Endothelial cell of umbilical vein (primary cell): ENCODE data around the gene AGFG1. TPM values are rescaled to one million over a fixed set of nuclear protein-coding genes. Genes with fewer than 3 reads are reported as not detected.

Experiments used
- BruUV-seq: library from RNA; stranded (reverse); fragments of 400-500 nt; replicated peaks from 2 replicates; lab custom pipeline; 2021; lab: Mats Ljungman, UMichigan
- CTCF ChIA-PET: fragments of 300-600, 350-600 bp; sonication (Branson Sonifier 250); formaldehyde crosslinking; loops from one replicate; lab custom pipeline; 2021; ENCODE audit warnings: antibody characterized with exemption, inconsistent platforms; lab: Charles Lee
- POLR2A ChIA-PET: fragments of 300-600, 350-600 bp; sonication (Branson Sonifier 250); formaldehyde crosslinking; loops from one replicate; lab custom pipeline; 2021; ENCODE audit warnings: antibody characterized with exemption, inconsistent platforms; lab: Charles Lee
- DNase-seq: peaks from one replicate; pipeline ENCODE4 v3.0.0-alpha.2; 2011; ENCODE audit warnings: low read depth, low spot score
- FAIRE-seq: peaks from 2 replicates; lab custom pipeline; 2011; peaks lifted over from hg19 to GRCh38; lab: Jason Lieb, UNC
- H2AFZ ChIP-seq: 2 replicates; pipeline ENCODE4 v1.6.0; 2012; ENCODE audit warnings: low read depth, low read length, control low read depth, inconsistent platforms
- H3K27ac ChIP-seq: 2 replicates; pipeline ENCODE4 v1.5.1; 2011; ENCODE audit warnings: low read depth, mild to moderate bottlenecking, control low read depth, low read length, moderate library complexity; ENCODE audit not compliant: insufficient read depth
- H3K27me3 ChIP-seq, 2 experiments: 2 replicates each; pipeline versions ENCODE4 v1.6.0 to v1.6.1; 2011; ENCODE audit warnings: low read length in 2 of 2, mixed read lengths in 1 of 2; ENCODE audit not compliant: control insufficient read depth in 2 of 2, insufficient read depth in 2 of 2
- H3K36me3 ChIP-seq, 2 experiments: 2 replicates in 1 of 2; 3 replicates in 1 of 2; pipeline ENCODE4 v1.5.1; 2011; ENCODE audit warnings: low read length in 2 of 2, mild to moderate bottlenecking in 1 of 2, moderate library complexity in 1 of 2; ENCODE audit not compliant: control insufficient read depth in 2 of 2, insufficient read depth in 2 of 2; ENCODE audit errors: extremely low read depth in 1 of 2
- H3K4me1 ChIP-seq: 3 replicates; pipeline ENCODE4 v1.5.1; 2011; ENCODE audit warnings: mild to moderate bottlenecking, low read length; ENCODE audit not compliant: control insufficient read depth, insufficient read depth; ENCODE audit errors: extremely low read depth
- H3K4me2 ChIP-seq: 2 replicates; pipeline ENCODE4 v1.6.1; 2011; ENCODE audit warnings: low read length, control low read depth, mixed read lengths; ENCODE audit not compliant: insufficient read depth
- H3K4me3 ChIP-seq, 3 experiments: fragments of 200-600 bp in 1 of 3; sonication (generic), shearing (Covaris generic) in 1 of 3; replicated peaks in 1 of 3; 2 replicates each; pipeline ENCODE4 v1.5.1; 2011 to 2016; ENCODE audit warnings: control low read depth in 3 of 3, low read length in 3 of 3, mild to moderate bottlenecking in 2 of 3, inconsistent platforms in 1 of 3, low read depth in 1 of 3, moderate library complexity in 1 of 3; ENCODE audit not compliant: insufficient read depth in 1 of 3
- H3K79me2 ChIP-seq: 2 replicates; pipeline ENCODE4 v1.6.0; 2012; ENCODE audit warnings: low read length, inconsistent platforms; ENCODE audit not compliant: control insufficient read depth, insufficient read depth
- H3K9ac ChIP-seq: replicated peaks from 2 replicates; pipeline ENCODE3; 2011; ENCODE audit warnings: low read length, control low read depth; ENCODE audit not compliant: insufficient read depth; ENCODE audit errors: extremely low read depth
- H3K9me1 ChIP-seq: replicated peaks from 3 replicates; pipeline ENCODE4 v1.6.0; 2011; ENCODE audit warnings: mild to moderate bottlenecking, low read length; ENCODE audit not compliant: control insufficient read depth, insufficient read depth; ENCODE audit errors: extremely low read depth
- H3K9me3 ChIP-seq: replicated peaks from 2 replicates; pipeline ENCODE4 v1.5.1; 2012; ENCODE audit warnings: low read length, inconsistent platforms; ENCODE audit not compliant: control insufficient read depth, insufficient read depth
- H4K20me1 ChIP-seq: replicated peaks from 2 replicates; pipeline ENCODE3; 2011; ENCODE audit warnings: mild to moderate bottlenecking, low read length; ENCODE audit not compliant: control insufficient read depth, insufficient read depth; ENCODE audit errors: extremely low read depth
- EZH2 ChIP-seq: IDR thresholded peaks from 2 replicates; pipeline ENCODE4 v1.6.1; 2012; ENCODE audit warnings: borderline replicate concordance, low read depth, mild to moderate bottlenecking, moderate library complexity, low read length, inconsistent platforms; ENCODE audit not compliant: severe bottlenecking
- FOS ChIP-seq: IDR thresholded peaks from 2 replicates; pipeline ENCODE4 v1.6.1; 2011; ENCODE audit warnings: mild to moderate bottlenecking, low read length, moderate library complexity, borderline replicate concordance; ENCODE audit not compliant: insufficient read depth
- GATA2 ChIP-seq: IDR thresholded peaks from 2 replicates; pipeline ENCODE4 v1.7.0; 2011; ENCODE audit warnings: low read depth, mild to moderate bottlenecking, moderate library complexity, mixed read lengths, low read length; ENCODE audit not compliant: insufficient read length, insufficient read depth
- JUN ChIP-seq: IDR thresholded peaks from 2 replicates; pipeline ENCODE4 v1.6.1; 2011; ENCODE audit warnings: borderline replicate concordance, low read depth; ENCODE audit not compliant: insufficient read length, insufficient read depth
- MYC ChIP-seq: IDR thresholded peaks from one replicate; pipeline ENCODE4 v1.6.1; 2011; ENCODE audit warnings: mild to moderate bottlenecking, low read depth, low read length
- POLR2A ChIP-seq: IDR thresholded peaks from 2 replicates; pipeline ENCODE4 v1.6.1; 2012; ENCODE audit warnings: low read depth, mild to moderate bottlenecking, control low read depth, low read length
- POLR2AphosphoS5 ChIP-seq: IDR thresholded peaks from 2 replicates; pipeline ENCODE4 v1.6.1; 2012; ENCODE audit warnings: low read depth, mild to moderate bottlenecking, control low read depth, low read length, moderate library complexity; ENCODE audit not compliant: insufficient read depth
- dilution Hi-C: fragments of 300-500 bp; cut with MboI; formaldehyde crosslinking; loops from one replicate; pipeline ENCODE4 v1.15.0; 2019; ENCODE audit warnings: low sequenced_read_pairs; ENCODE audit not compliant: extremely low pct_ligation_motif_present
- intact Hi-C: fragments of 100-400 bp; cut with micrococcal nuclease; formaldehyde crosslinking; loops from one replicate; pipeline ENCODE4 v1.10.0; 2022
- polyA plus RNA-seq, 4 experiments: library from polyadenylated mRNA; depleted of rRNA in 3 of 4; stranded (reverse) in 3 of 4; unstranded in 1 of 4; fragments of >200 nt; gene quantifications; 2 replicates each; pipeline versions ENCODE4 v1.2.1 to v1.2.3, GENCODE V29; 2011 to 2012; ENCODE audit warnings: missing spikeins in 1 of 4
- total RNA-seq: library from RNA; stranded (reverse); gene quantifications from 2 replicates; pipeline ENCODE4 v1.2.3, GENCODE V29; 2021
- TF ChIP-seq, protein P1 (sequence below), 2 donors: IDR thresholded peaks; 1 replicate in 1 of 2; 2 replicates in 1 of 2; pipeline ENCODE4 v1.5.1; 2011; ENCODE audit warnings: low read length in 2 of 2, mild to moderate bottlenecking in 2 of 2, moderate library complexity in 2 of 2, control low read depth in 1 of 2, inconsistent platforms in 1 of 2, low read depth in 1 of 2; ENCODE audit not compliant: insufficient read depth in 1 of 2; ENCODE audit errors: extremely low read depth in 1 of 2
- TF ChIP-seq, protein P2 (sequence below): IDR thresholded peaks from 2 replicates; pipeline ENCODE4 v1.6.1; 2011; ENCODE audit not compliant: insufficient read depth, insufficient read length

Gene AGFG1
- total and polyA plus RNA-seq, 2 donors (not counting 3 experiments of a cell fraction or from before 2014, with no cell fraction given), result 87.9 to 106 TPM

DNA sequence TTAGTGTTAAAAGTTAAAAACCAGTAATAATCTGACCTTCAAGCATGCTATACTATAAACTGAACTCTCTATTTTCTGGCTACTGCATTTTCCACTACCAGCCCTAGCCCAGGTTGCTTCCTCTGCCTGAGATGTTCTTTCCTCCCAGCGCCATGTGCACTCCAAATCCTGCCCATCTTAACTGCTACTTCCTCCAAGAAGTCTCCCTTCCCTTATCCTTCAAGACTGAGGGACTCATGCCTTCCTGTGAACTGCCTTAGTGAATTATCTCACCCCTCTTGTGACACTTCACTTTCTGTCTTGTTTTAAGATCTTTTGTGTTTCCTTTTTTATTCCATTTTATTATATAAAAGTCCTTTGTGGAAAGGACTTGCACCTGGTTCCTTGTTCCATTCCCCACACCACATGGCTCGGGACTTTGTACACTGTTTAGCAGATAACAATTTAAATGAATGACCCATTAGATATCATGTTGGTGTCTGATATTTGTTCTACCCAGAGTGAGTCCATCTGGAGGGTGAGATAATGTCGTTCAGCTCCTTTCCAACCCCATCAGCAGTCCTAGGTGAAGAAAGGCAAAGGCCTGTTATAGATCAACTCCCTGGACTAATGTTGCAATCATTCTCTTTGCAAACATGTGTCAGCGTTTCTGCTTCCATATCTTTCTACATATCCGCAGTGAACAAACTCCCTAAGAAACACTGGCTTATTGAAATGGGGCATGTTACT lies 20.9 kb upstream of the AGFG1 start:
- Histone ChIP-seq H3K4me2 (no peak overlapping the region), H3K9me1 (no peaks in the 10 kb centered on the region), H4K20me1 (no peaks in the 10 kb centered on the region), H2AFZ (no peak overlapping the region), H3K27me3 (no peaks in the 10 kb centered on the region), H3K36me3 (no peaks in the 10 kb centered on the region), H3K4me3 (no peak overlapping the region), H3K79me2 (no peaks in the 10 kb centered on the region), H3K27ac (no peak overlapping the region), H3K9ac (no peak overlapping the region), H3K4me1 (no peaks in the 10 kb centered on the region), H3K9me3 (no peaks in the 10 kb centered on the region)
- intact Hi-C loops (no loop called here), dilution Hi-C loops (no loop called here)
- no peak for DNase-seq
- BruUV-seq, result no TSS peak
- POLR2A ChIA-PET, result no interaction called here
- TF ChIP-seq, protein P1, sequence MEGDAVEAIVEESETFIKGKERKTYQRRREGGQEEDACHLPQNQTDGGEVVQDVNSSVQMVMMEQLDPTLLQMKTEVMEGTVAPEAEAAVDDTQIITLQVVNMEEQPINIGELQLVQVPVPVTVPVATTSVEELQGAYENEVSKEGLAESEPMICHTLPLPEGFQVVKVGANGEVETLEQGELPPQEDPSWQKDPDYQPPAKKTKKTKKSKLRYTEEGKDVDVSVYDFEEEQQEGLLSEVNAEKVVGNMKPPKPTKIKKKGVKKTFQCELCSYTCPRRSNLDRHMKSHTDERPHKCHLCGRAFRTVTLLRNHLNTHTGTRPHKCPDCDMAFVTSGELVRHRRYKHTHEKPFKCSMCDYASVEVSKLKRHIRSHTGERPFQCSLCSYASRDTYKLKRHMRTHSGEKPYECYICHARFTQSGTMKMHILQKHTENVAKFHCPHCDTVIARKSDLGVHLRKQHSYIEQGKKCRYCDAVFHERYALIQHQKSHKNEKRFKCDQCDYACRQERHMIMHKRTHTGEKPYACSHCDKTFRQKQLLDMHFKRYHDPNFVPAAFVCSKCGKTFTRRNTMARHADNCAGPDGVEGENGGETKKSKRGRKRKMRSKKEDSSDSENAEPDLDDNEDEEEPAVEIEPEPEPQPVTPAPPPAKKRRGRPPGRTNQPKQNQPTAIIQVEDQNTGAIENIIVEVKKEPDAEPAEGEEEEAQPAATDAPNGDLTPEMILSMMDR (IDR thresholded peaks at IDR 0.05; ENCODE audit: extremely low read depth in 1 of 2, insufficient read depth in 1 of 2, low read depth in 1 of 2, low read length in 2 of 2), result no peak
- TF ChIP-seq, protein P2, sequence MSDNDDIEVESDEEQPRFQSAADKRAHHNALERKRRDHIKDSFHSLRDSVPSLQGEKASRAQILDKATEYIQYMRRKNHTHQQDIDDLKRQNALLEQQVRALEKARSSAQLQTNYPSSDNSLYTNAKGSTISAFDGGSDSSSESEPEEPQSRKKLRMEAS, result no peak
- TF ChIP-seq POLR2A, result no peak
- CTCF ChIA-PET, result no interaction called here
- FAIRE-seq, result no peak

DNA sequence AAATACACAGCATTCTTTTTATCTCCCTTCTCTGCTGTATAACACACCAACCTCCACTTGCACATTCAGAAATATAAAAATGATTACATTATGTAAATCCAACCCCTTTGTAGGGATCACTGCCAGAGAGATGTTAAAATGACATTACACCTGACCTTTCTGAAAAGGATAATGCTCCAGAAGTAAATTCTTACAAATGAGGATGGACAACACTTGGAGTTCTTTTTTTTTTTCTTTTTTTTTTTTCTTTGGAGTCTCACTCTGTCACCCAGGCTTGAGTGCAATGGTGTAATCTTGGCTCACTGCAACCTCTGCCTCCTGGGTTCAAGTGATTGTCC lies 20.3 kb upstream of the AGFG1 start:
- POLR2A ChIA-PET, result no interaction called here
- H3K79me2 ChIP-seq, result no peaks in the 10 kb centered on the region
- BruUV-seq, result no TSS peak
- H3K9ac ChIP-seq, result no peak overlapping the region
- no peaks in the 10 kb centered on the region for H3K4me1 ChIP-seq
- dilution Hi-C loops (no loop called here), intact Hi-C loops (no loop called here)
- H3K27me3 ChIP-seq, result no peaks in the 10 kb centered on the region
- H3K27ac ChIP-seq, result no peak overlapping the region
- DNase-seq, result no peak
- no peak for TF ChIP-seq FOS
- TF ChIP-seq MYC, result no peak
- no peak for TF ChIP-seq GATA2
- TF ChIP-seq, protein P1 (IDR thresholded peaks at IDR 0.05; ENCODE audit: extremely low read depth in 1 of 2, insufficient read depth in 1 of 2, low read depth in 1 of 2, low read length in 2 of 2), result no peak
- no peak for TF ChIP-seq POLR2AphosphoS5
- TF ChIP-seq, protein P2, result no peak
- no peak for TF ChIP-seq POLR2A
- TF ChIP-seq EZH2, result no peak
- TF ChIP-seq JUN, result no peak
- FAIRE-seq, result no peak
- H3K4me2 ChIP-seq, result no peak overlapping the region
- H3K36me3 ChIP-seq, result no peaks in the 10 kb centered on the region
- CTCF ChIA-PET, result no interaction called here
- H3K9me3 ChIP-seq, result no peaks in the 10 kb centered on the region
- H3K4me3 ChIP-seq, result no peak overlapping the region
- H4K20me1 ChIP-seq, result no peaks in the 10 kb centered on the region
- H2AFZ ChIP-seq, result no peak overlapping the region
- H3K9me1 ChIP-seq, result no peaks in the 10 kb centered on the region
